Stimulated activated CD4-positive, alpha-beta T cell treated with anti-CD3 and anti-CD28 coated beads, Interleukin-15, amount 100 ng/mL, for 48 hours (primary cell): ENCODE data around the gene PCSK4.

Experiments
- DNase-seq, 2 donors: peaks; one replicate each; pipeline ENCODE4 v3.0.0-alpha.2; 2020; ENCODE audit warnings: low read depth in 2 of 2

The PCSK4 gene

GRCh38 chr19:1470305-1471009 is 19.7 kb downstream of the PCSK4 start:
- DNase-seq: no peak

GRCh38 chr19:1470055-1470304 is 20.2 kb downstream of the PCSK4 start:
- no peak for DNase-seq

- no peak for DNase-seq
Measured at GRCh38 chr19:1469255-1470054, 20.7 kb downstream of the PCSK4 start.

GRCh38 chr19:1468821-1469254 is 21.3 kb downstream of the PCSK4 start:
- DNase-seq: no peak

GRCh38 chr19:1468274-1468820 is 21.8 kb downstream of the PCSK4 start:
- DNase-seq: no peak

GRCh38 chr19:1467490-1468273 is 22.5 kb downstream of the PCSK4 start:
- no peak for DNase-seq

- DNase-seq: no peak
Measured at GRCh38 chr19:1467215-1467489, 23.0 kb downstream of the PCSK4 start.

GRCh38 chr19:1466461-1467214 is 23.5 kb downstream of the PCSK4 start:
- no peak for DNase-seq

GRCh38 chr19:1466018-1466460 is 24.1 kb downstream of the PCSK4 start:
- DNase-seq: no peak

GRCh38 chr19:1465191-1466016 is 24.7 kb downstream of the PCSK4 start:
- DNase-seq: no peak

GRCh38 chr19:1461862-1462261 is 28.3 kb downstream of the PCSK4 start:
- DNase-seq: no peak

GRCh38 chr19:1460033-1460995 is 29.8 kb downstream of the PCSK4 start:
- DNase-seq: no peak

GRCh38 chr19:1459479-1459878 is 30.7 kb downstream of the PCSK4 start:
- no peak for DNase-seq

- DNase-seq: no peak
Measured at GRCh38 chr19:1457892-1458291, 32.3 kb downstream of the PCSK4 start.

- DNase-seq: no peak
Measured at GRCh38 chr19:1457031-1457739, 33.0 kb downstream of the PCSK4 start.

- no peak for DNase-seq
Measured at GRCh38 chr19:1456121-1456900, 33.8 kb downstream of the PCSK4 start.

- DNase-seq: peak; percentile 55 to 64
Measured at GRCh38 chr19:1455336-1456120, 34.6 kb downstream of the PCSK4 start.

GRCh38 chr19:1455002-1455335 is 35.2 kb downstream of the PCSK4 start:
- DNase-seq: no peak
